H1 (cell line): ENCODE data around the gene ZNF692. TPM values are rescaled to one million over a fixed set of nuclear protein-coding genes. Genes with fewer than 3 reads are reported as not detected.

Experiments used
- CTCF ChIA-PET: fragments of 300-600 bp; sonication (Branson Sonifier 250); formaldehyde crosslinking; loops from one replicate; lab custom pipeline; 2021; ENCODE audit not compliant: partially characterized antibody; lab: Charles Lee
- POLR2A ChIA-PET: fragments of 300-600 bp; sonication (Branson Sonifier 250); formaldehyde crosslinking; loops from one replicate; lab custom pipeline; 2021; ENCODE audit warnings: inconsistent platforms; ENCODE audit not compliant: partially characterized antibody; lab: Charles Lee
- DNase-seq, 2 experiments: peaks; one replicate each; pipeline versions ENCODE4 v3.0.0 to v3.0.0-alpha.2; 2010 to 2022; ENCODE audit warnings: low spot score in 2 of 2, low read depth in 1 of 2, mixed read lengths in 1 of 2
- FAIRE-seq: peaks from 2 replicates; lab custom pipeline; 2011; peaks lifted over from hg19 to GRCh38; lab: Jason Lieb, UNC
- H2AFZ ChIP-seq: 2 replicates; pipeline ENCODE4 v1.8.1; 2012; ENCODE audit warnings: low read length, inconsistent platforms
- H2AK5ac ChIP-seq: 2 replicates; pipeline ENCODE4 v1.6.1; 2013; ENCODE audit warnings: low read depth, low read length
- H2BK120ac ChIP-seq: replicated peaks from 2 replicates; pipeline ENCODE3; 2013; ENCODE audit warnings: low read depth, low read length, inconsistent platforms
- H2BK12ac ChIP-seq: 2 replicates; pipeline ENCODE4 v1.6.1; 2013; ENCODE audit warnings: low read depth, low read length
- H2BK15ac ChIP-seq: 2 replicates; pipeline ENCODE4 v1.6.1; 2013; ENCODE audit warnings: low read length
- H2BK20ac ChIP-seq: 2 replicates; pipeline ENCODE4 v1.6.1; 2013; ENCODE audit warnings: low read length
- H2BK5ac ChIP-seq: 2 replicates; pipeline ENCODE4 v1.6.1; 2013; ENCODE audit warnings: low read depth, low read length
- H3K14ac ChIP-seq: 2 replicates; pipeline ENCODE4 v1.6.1; 2013; ENCODE audit warnings: inconsistent platforms; ENCODE audit not compliant: insufficient read length
- H3K18ac ChIP-seq: 2 replicates; pipeline ENCODE4 v1.6.1; 2013; ENCODE audit warnings: low read length; ENCODE audit errors: extremely low read depth
- H3K23ac ChIP-seq: 2 replicates; pipeline ENCODE4 v1.6.1; 2013; ENCODE audit warnings: inconsistent platforms; ENCODE audit not compliant: insufficient read length
- H3K23me2 ChIP-seq: 2 replicates; pipeline ENCODE4 v1.6.1; 2013; ENCODE audit warnings: low read depth, low read length
- H3K27ac ChIP-seq: 2 replicates; pipeline ENCODE4 v1.6.1; 2011; ENCODE audit warnings: low read depth, low read length, inconsistent platforms
- H3K27me3 ChIP-seq, 4 experiments: replicated peaks in 1 of 4; 1 replicate in 1 of 4; 2 replicates in 3 of 4; pipeline versions ENCODE4 v1.6.1 to v1.8.1; 2011 to 2013; ENCODE audit warnings: low read length in 3 of 4, mild to moderate bottlenecking in 3 of 4, inconsistent platforms in 2 of 4, mixed read lengths in 2 of 4, moderate library complexity in 1 of 4; ENCODE audit not compliant: control insufficient read depth in 3 of 4, insufficient read depth in 3 of 4; ENCODE audit errors: extremely low read depth in 1 of 4
- H3K36me3 ChIP-seq, 4 experiments: 2 replicates each; pipeline versions ENCODE4 v1.6.1 to v1.8.1; 2011 to 2013; ENCODE audit warnings: mild to moderate bottlenecking in 4 of 4, low read length in 3 of 4, moderate library complexity in 2 of 4, control low read depth in 1 of 4, inconsistent platforms in 1 of 4; ENCODE audit not compliant: insufficient read depth in 4 of 4, control insufficient read depth in 2 of 4
- H3K4ac ChIP-seq: replicated peaks from 2 replicates; pipeline ENCODE3; 2013; ENCODE audit warnings: low read length, low read depth, mixed read lengths, inconsistent platforms; ENCODE audit not compliant: insufficient read length
- H3K4me1 ChIP-seq, 4 experiments: replicated peaks in 1 of 4; 1 replicate in 1 of 4; 2 replicates in 3 of 4; pipeline versions ENCODE4 v1.6.1 to v1.8.1; 2011 to 2013; ENCODE audit warnings: low read length in 3 of 4, inconsistent platforms in 2 of 4, mixed read lengths in 1 of 4; ENCODE audit not compliant: insufficient read depth in 4 of 4, control insufficient read depth in 3 of 4
- H3K4me2 ChIP-seq, 2 experiments: 2 replicates each; pipeline versions ENCODE4 v1.6.1 to v1.8.1; 2011 to 2013; ENCODE audit warnings: low read depth in 2 of 2, low read length in 2 of 2, control low read depth in 1 of 2, inconsistent platforms in 1 of 2, mild to moderate bottlenecking in 1 of 2; ENCODE audit not compliant: insufficient read depth in 1 of 2
- H3K4me3 ChIP-seq, 4 experiments: fragments of 200-600, 300-600 bp in 1 of 4; sonication (generic), shearing (Covaris generic), sonication (Bioruptor Twin) in 1 of 4; 2 replicates each; pipeline versions ENCODE4 v1.5.1 to v1.8.1; 2011 to 2016; ENCODE audit warnings: low read length in 4 of 4, low read depth in 3 of 4, control low read depth in 2 of 4, inconsistent platforms in 2 of 4, mild to moderate bottlenecking in 2 of 4, mixed read lengths in 1 of 4, moderate library complexity in 1 of 4; ENCODE audit not compliant: insufficient read depth in 2 of 4; ENCODE audit errors: extremely low read depth in 1 of 4
- H3K56ac ChIP-seq: replicated peaks from 2 replicates; pipeline ENCODE3; 2013; ENCODE audit warnings: low read depth, mild to moderate bottlenecking, mixed read lengths, low read length, inconsistent platforms; ENCODE audit not compliant: insufficient read length
- H3K79me1 ChIP-seq: 2 replicates; pipeline ENCODE4 v1.6.1; 2013; ENCODE audit warnings: low read depth, low read length, control low read depth
- H3K79me2 ChIP-seq, 2 experiments: 2 replicates each; pipeline versions ENCODE4 v1.6.1 to v1.8.1; 2012 to 2013; ENCODE audit warnings: low read length in 2 of 2, mild to moderate bottlenecking in 2 of 2, inconsistent platforms in 1 of 2; ENCODE audit not compliant: insufficient read depth in 2 of 2, control insufficient read depth in 1 of 2
- H3K9ac ChIP-seq, 4 experiments: replicated peaks in 1 of 4; 1 replicate in 1 of 4; 2 replicates in 3 of 4; pipeline versions ENCODE4 v1.6.1 to v1.8.1; 2011 to 2013; ENCODE audit warnings: low read depth in 3 of 4, low read length in 3 of 4, control low read depth in 2 of 4, mild to moderate bottlenecking in 2 of 4, moderate library complexity in 2 of 4, inconsistent platforms in 1 of 4; ENCODE audit errors: extremely low read depth in 1 of 4
- H3K9me3 ChIP-seq, 2 experiments: 2 replicates each; pipeline versions ENCODE4 v1.6.1 to v1.8.1; 2012 to 2013; ENCODE audit warnings: mild to moderate bottlenecking in 2 of 2, moderate library complexity in 2 of 2, control low read depth in 1 of 2, inconsistent platforms in 1 of 2, low read depth in 1 of 2, low read length in 1 of 2, mixed read lengths in 1 of 2; ENCODE audit not compliant: insufficient read depth in 2 of 2
- H4K20me1 ChIP-seq, 2 experiments: replicated peaks in 1 of 2; 2 replicates each; pipeline versions ENCODE3 to v1.8.1; 2011 to 2013; ENCODE audit warnings: inconsistent platforms in 2 of 2, low read length in 2 of 2, mild to moderate bottlenecking in 1 of 2; ENCODE audit not compliant: insufficient read depth in 2 of 2, control insufficient read depth in 1 of 2
- H4K5ac ChIP-seq: 2 replicates; pipeline ENCODE4 v1.6.1; 2013; ENCODE audit warnings: low read length, low read depth, mixed read lengths, inconsistent platforms; ENCODE audit not compliant: insufficient read length
- H4K8ac ChIP-seq: 2 replicates; pipeline ENCODE4 v1.8.0; 2013; ENCODE audit warnings: mild to moderate bottlenecking, moderate library complexity, low read length, inconsistent platforms; ENCODE audit not compliant: insufficient read depth; ENCODE audit errors: extremely low read depth
- H4K91ac ChIP-seq: replicated peaks from 2 replicates; pipeline ENCODE3; 2013; ENCODE audit warnings: low read length, mixed read lengths, inconsistent platforms; ENCODE audit not compliant: insufficient read length
- CBX8 ChIP-seq: fragments of 300-800, 300-1000 bp; sonication (generic); IDR thresholded peaks from 2 replicates; pipeline ENCODE4 v1.7.1; 2016; ENCODE audit warnings: low read depth, low read length, borderline replicate concordance
- RXRA ChIP-seq: IDR thresholded peaks from 2 replicates; pipeline ENCODE4 v1.6.1; 2011; ENCODE audit warnings: low read depth, mild to moderate bottlenecking, low read length, moderate library complexity; ENCODE audit not compliant: insufficient read depth
- WGBS, 2 experiments: shearing (Covaris generic) in 1 of 2; methylation state at CpG; one replicate each; pipeline versions ENCODE4 v1.1.6 to v1.1.7; 2013 to 2015; ENCODE audit warnings: low lambda C conversion rate in 2 of 2, mixed read lengths in 2 of 2, inconsistent platforms in 1 of 2, low coverage in 1 of 2, missing lambda C conversion rate in 1 of 2; ENCODE audit not compliant: insufficient replicate concordance in 2 of 2, insufficient coverage in 1 of 2, insufficient read length in 1 of 2; ENCODE audit errors: extremely low coverage in 1 of 2, missing lambda C conversion rate in 1 of 2; 5-methylcytosine and 5-hydroxymethylcytosine counted together
- polyA plus RNA-seq, 7 experiments: library from polyadenylated mRNA; depleted of rRNA in 3 of 7; stranded (reverse) in 5 of 7; unstranded in 2 of 7; fragments of >200 nt in 5 of 7; fragments of 200-250 nt in 2 of 7; gene quantifications; 1 replicate in 5 of 7; 2 replicates in 1 of 7; 4 replicates in 1 of 7; pipeline versions ENCODE4 v1.2.1 to v1.2.3, GENCODE V29; 2011 to 2013; ENCODE audit warnings: missing spikeins in 2 of 7, mixed read lengths in 2 of 7
- total RNA-seq: library from RNA; stranded (reverse); fragmentation: NEBNext Ultra II Directional; extraction: Animal tissue kit (Norgen Biotek cat#: 25700); gene quantifications from 2 replicates; pipeline ENCODE4 v1.2.1, GENCODE V29; 2021

ZNF692 gene
- total and polyA plus RNA-seq, 2 of the 8 experiments (the other 6 are each of a cell fraction or from before 2014, with no cell fraction given) = 38.4 to 52.3 TPM

GRCh38 chr1:248842781-248843331 lies 16.0 kb downstream of the ZNF692 start:
- CTCF ChIA-PET = interaction anchor here (0.8 to 5.3 kb wide), 10 partner anchors 9 to 84 kb away, joined by 3 to 58 read pairs (median 18); partner anchors contain the start of genes PGBD2, SH3BP5L and ZNF692
- H3K4ac ChIP-seq = no peak overlapping the region
- H4K8ac ChIP-seq = no peak overlapping the region
- H2AK5ac ChIP-seq = no peak overlapping the region
- no peak for FAIRE-seq
- H3K36me3 ChIP-seq = peaks cover 0 to 15% (median 10%) of the 10 kb centered on the region in 4 experiments; a peak in 6 of 8 replicates
- peaks cover 2 to 8% of the 10 kb centered on the region in 2 experiments for H4K20me1 ChIP-seq
- peaks cover 5% of the 10 kb centered on the region; the same call in 1 of the 2 replicates for H3K23me2 ChIP-seq
- no peak overlapping the region for H2BK20ac ChIP-seq
- H4K5ac ChIP-seq = no peak overlapping the region
- no peak overlapping the region for H3K18ac ChIP-seq
- no peaks in the 10 kb centered on the region for H3K9me3 ChIP-seq
- no peak overlapping the region for H2BK15ac ChIP-seq
- no peak overlapping the region for H2BK12ac ChIP-seq
- no peak overlapping the region for H3K4me3 ChIP-seq
- H3K4me2 ChIP-seq = no peak overlapping the region
- no peak overlapping the region for H3K14ac ChIP-seq
- POLR2A ChIA-PET = interaction anchor here (1.2 to 2.2 kb wide), 2 partner anchors 12 to 15 kb away, joined by 3 to 16 read pairs; partner anchors contain the start of gene ZNF692
- H3K79me2 ChIP-seq = peaks cover 0 to 20% of the 10 kb centered on the region in 2 experiments; a peak in 2 of 4 replicates
- no peak overlapping the region for H3K56ac ChIP-seq
- H3K27me3 ChIP-seq = no peaks in the 10 kb centered on the region
- DNase-seq = no peak
- no peaks in the 10 kb centered on the region; a peak in 1 of 7 replicates for H3K4me1 ChIP-seq
- peaks cover 10% of the 10 kb centered on the region for H3K79me1 ChIP-seq
- H3K23ac ChIP-seq = no peak overlapping the region
- no peak overlapping the region for H2BK5ac ChIP-seq
- 88% methylated on average over 8 of the region's 8 CpGs; no CpG with 5 or more reads in 1 of the 2 experiments for WGBS, 2 experiments
- H2BK120ac ChIP-seq = no peak overlapping the region
- no peak overlapping the region for H3K27ac ChIP-seq
- no peak overlapping the region for H3K9ac ChIP-seq
- no peak overlapping the region for H4K91ac ChIP-seq
- H2AFZ ChIP-seq = no peak overlapping the region
- TF ChIP-seq RXRA = no peak
- TF ChIP-seq CBX8 = no peak
